Amniotic epithelial cell (primary cell): ENCODE results near the gene DSPP.

Experiments
- DNase-seq: peaks from one replicate; pipeline ENCODE4 v3.0.0-alpha.2; 2010; ENCODE audit warnings: low read depth

Gene DSPP

DNA sequence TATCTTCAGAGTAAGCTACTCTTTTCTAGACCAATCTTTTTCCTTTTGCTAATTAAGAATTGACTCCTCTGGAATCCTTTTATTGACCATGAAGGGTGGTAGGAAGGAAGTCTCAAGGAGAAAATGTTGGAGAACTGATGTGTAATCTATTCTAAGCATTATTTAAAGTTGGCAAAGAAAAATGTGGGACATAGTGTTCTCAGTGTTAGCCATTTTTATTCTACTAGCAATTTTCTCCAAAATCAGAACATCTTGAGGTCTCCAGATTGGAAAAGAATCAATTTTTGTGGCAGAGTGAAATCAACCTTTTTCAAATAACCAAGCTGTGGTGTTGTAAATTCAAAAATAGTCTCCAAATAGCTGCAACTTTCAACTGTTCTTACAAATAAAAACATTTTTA is 23.3 kb downstream of the DSPP start:
- DNase-seq: no peak

DNA sequence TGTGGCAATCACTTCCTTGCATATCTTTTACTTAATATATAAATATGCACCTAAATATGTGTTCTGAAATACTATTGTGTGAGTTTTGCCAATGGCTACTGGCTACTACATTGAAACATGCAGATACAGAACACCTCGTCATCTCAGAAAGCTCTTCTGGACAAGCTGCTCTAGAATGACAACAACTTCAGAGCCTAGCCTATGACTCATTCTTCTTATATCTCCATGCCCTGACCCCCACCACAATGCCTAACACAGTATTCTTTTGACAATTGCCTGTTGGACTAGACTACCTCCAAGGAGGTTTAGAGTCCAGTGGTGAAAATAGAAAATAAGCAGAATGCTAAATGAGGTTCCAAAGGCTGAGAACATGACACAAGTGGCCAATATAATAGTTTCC is 24.1 kb downstream of the DSPP start:
- DNase-seq: peak; percentile 51

GRCh38 chr4:87633243-87633642 is 24.9 kb downstream of the DSPP start:
- DNase-seq: peak; percentile 49

DNA sequence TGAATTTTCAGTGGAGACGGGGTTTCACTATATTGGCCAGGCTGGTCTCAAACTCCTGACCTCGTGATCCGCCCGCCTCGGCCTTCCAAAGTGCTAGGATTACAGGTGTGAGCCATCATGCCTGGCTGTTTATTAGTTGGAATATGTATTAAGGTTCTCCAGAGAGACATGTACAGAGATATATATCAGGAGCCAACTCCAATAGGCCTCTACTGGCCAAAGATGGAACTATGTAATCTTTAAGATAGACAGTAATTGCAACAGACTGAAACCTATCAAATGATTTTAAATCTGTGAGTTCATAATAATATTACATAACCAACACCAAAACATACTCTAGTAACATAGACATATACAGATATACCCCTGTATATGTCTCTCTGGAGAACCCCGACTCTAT is 36.0 kb downstream of the DSPP start:
- DNase-seq: no peak

DNA sequence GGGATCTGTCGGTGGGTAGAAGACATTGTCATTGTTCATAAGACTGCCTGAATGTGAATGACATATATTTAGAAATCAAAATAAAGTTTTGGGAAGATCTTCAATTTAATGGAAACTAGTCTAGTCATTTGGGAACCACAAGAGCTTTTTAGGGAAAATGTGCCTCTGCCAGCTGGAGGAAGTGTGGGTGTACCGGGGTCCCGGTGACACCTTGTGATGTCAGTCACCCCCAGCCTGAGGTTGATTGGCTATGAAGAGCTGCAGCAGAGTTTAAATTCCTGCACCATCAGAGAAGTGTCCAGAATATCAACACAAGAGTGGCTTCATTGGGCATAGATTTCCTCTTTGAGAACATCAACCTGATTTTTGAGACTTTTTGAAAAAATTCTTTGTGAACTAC is 41.7 kb downstream of the DSPP start, which contains the start of gene DMP1:
TSS of gene DMP1 (plus strand) at position 301 of the 400 bp plus-strand sequence. CDS start 6,213 bp downstream, outside the sequence.
- no peak for DNase-seq

- no peak for DNase-seq
Measured at GRCh38 chr4:87650938-87651337, 42.6 kb downstream of the DSPP start.

DNA sequence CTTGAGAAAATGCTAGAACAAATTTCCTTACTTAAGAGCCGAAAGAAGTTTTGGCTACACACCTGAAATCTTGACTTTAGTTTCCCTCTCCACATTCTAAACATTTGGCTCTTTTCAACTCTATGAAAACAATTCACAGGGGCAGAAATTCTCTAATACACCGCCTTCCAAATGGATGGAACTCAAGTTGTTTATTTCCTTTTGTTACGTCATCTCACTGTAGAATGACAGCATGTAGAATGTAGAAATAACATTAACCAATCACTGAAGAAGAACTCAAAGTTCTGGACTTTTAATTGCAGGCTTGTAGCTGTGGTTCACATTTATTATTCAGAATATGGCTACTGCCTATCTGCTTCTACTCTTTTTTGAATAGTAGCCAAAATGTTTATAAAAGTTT is 43.6 kb downstream of the DSPP start:
- peak; percentile 18 for DNase-seq

DNA sequence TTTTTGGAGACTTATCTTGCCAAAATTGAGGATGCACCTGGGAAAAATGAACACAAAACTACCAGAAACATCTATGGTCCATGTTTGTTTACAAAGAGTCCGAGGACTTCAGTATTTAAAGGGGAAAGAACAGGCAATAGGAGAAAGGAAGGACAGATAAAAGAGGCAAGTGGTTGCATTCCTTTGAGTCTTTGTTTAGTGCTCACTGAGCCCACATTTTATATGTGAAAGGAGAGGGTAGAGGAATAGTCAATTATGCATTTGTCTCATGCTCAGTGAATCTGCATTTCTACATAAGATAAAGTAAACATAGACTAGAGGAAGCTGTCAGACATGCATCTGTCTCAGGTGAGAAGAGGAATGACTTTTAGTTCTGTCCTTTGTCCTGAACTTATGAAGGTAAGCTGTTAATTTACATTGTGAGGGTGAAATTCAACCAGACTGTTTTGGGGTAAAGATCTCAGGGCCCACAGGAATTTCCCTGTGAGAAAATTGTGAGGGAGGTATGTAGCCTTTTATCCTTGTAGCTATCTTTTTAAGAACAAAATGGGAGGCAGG is 46.2 kb downstream of the DSPP start:
- no peak for DNase-seq

DNA sequence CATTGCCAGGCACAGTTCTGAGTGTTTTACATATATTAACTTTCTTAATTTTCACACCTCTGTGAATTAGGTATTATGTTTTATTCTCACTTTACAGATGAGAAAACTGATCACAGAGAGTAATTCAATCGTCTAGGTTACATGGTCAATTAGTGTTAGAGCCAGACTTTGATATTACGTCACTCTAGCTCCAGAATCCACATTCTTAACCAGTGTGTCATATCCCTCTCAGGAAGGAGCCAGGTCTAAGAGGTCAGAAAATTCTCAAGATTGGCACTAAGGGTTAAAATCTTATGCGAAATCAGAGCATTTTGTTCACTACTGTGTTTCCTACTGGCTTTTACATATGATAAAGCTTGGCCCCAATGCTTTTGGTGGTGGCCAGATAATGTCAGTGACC is 49.2 kb downstream of the DSPP start:
- DNase-seq: peak; percentile 47

- no peak for DNase-seq
Measured at GRCh38 chr4:87659247-87659931, 51.1 kb downstream of the DSPP start.

DNA sequence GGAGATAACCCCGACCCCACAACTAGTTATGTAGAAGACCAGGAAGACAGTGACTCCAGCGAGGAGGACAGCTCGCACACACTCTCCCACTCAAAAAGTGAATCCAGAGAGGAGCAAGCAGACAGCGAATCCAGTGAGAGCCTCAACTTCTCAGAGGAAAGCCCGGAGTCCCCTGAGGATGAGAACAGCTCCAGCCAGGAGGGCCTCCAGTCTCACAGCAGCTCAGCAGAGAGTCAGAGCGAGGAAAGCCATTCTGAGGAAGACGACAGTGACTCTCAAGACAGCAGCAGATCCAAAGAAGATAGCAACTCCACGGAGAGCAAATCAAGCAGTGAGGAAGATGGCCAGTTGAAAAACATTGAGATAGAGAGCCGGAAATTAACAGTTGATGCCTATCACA is 54.5 kb downstream of the DSPP start:
- no peak for DNase-seq
